ENCODE data around the gene TMEM225. TPM values are rescaled to one million over a fixed set of nuclear protein-coding genes. Genes with fewer than 3 reads are reported as not detected.

The TMEM225 gene
- total and polyA plus RNA-seq, 9 of the 15 experiments (the other 6 are each of a cell fraction or from before 2014, with no cell fraction given) = not detected

DNA sequence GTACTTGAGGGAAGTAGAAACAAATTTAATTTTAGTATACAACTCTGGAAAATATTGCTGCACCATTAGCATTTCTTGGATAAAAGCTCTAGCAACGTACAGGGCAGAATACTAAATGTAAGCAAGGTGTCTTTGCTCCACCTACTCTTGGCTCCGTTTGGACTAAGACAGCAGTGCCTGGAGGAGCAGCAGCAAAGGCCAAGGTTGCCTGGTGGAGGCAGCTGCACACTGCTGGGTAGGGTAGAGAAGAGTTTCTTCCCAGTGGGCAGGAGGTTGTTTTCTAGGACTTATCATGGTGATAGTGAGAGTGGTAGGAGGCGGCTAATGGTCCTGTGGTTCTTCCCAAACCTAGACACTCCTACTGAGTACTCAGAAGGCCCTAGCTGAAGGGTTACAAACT lies 14.3 kb upstream of the TMEM225 start (continued):
- TF ChIP-seq CBX8 (IDR thresholded peaks at IDR 0.05; ENCODE audit: borderline replicate concordance, extremely low read depth, low read depth, low read length, poor library complexity, severe bottlenecking) = no peak
- TF ChIP-seq ELK3 (CRISPR knock-in tag; IDR thresholded peaks at IDR 0.05) = no peak
- no peak for TF ChIP-seq CHCHD3 (CRISPR knock-in tag; IDR thresholded peaks at IDR 0.05)
- TF ChIP-seq ETV5 (CRISPR knock-in tag; IDR thresholded peaks at IDR 0.05; ENCODE audit: low read depth) = no peak

DNA sequence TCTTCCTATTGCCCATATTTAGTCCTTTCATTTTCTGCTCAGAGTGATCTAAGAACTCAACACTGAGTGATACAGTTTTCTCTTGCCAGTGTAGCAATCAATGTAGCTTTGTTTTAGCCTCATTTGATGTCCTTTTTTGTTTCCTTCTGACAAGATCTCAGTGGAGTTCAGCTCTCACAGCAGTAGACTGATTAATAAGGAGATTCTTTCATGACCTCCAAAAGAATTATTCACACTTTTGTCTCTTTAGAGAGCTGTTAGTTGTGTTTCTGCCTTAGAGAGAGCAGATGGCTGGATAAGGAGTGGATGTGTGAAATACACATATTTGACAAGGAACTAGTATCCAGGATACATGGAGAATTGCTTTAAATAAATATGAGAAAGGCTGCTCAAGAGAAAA lies 6.6 kb upstream of the TMEM225 start:
- Histone ChIP-seq H3K4me1 (replicated peaks in 1 of 2; ENCODE audit: control insufficient read depth in 2 of 2, insufficient read depth in 2 of 2, low read length in 2 of 2) (no peaks in the 10 kb centered on the region), H3K27me3 (ENCODE audit: control insufficient read depth in 2 of 2, insufficient read depth in 2 of 2, low read length in 2 of 2) (no peaks in the 10 kb centered on the region), H3K4me2 (ENCODE audit: insufficient read depth, low read length) (no peak overlapping the region), H3K4me3 (no peak overlapping the region), H3K79me2 (ENCODE audit: control insufficient read depth, insufficient read depth, low read length) (no peaks in the 10 kb centered on the region), H4K20me1 (replicated peaks; ENCODE audit: control insufficient read depth, insufficient read depth, low read length) (no peaks in the 10 kb centered on the region), H3K9me1 (ENCODE audit: control insufficient read depth, insufficient read depth, low read length) (no peaks in the 10 kb centered on the region), H3K27ac (ENCODE audit: extremely low read depth, low read depth, low read length) (no peak overlapping the region), H3K9me3 (replicated peaks; ENCODE audit: control insufficient read depth, insufficient read depth, low read depth, low read length) (no peaks in the 10 kb centered on the region), H2AFZ (ENCODE audit: low read depth, low read length) (no peak overlapping the region), H3K36me3 (ENCODE audit: control insufficient read depth, insufficient read depth, low read length) (no peaks in the 10 kb centered on the region), H3K9ac (ENCODE audit: insufficient read depth in 1 of 2, low read depth in 2 of 2, low read length in 2 of 2) (no peak overlapping the region)
- POLR2A ChIA-PET = no interaction called here
- TF ChIP-seq SRSF7 (optimal IDR thresholded peaks at IDR 0.05; ENCODE audit: low read depth, low read length) (no peak), NONO (IDR thresholded peaks at IDR 0.05; ENCODE audit: low read depth in 2 of 2, low read length in 1 of 2) (no peak), TOE1 (IDR thresholded peaks at IDR 0.05; ENCODE audit: borderline replicate concordance) (no peak), TOE1 (CRISPR knock-in tag; IDR thresholded peaks at IDR 0.05; ENCODE audit: borderline replicate concordance, low read depth) (no peak), GATAD2B (IDR thresholded peaks at IDR 0.05; ENCODE audit: borderline replicate concordance) (no peak)
- TF ChIP-seq, protein P1, sequence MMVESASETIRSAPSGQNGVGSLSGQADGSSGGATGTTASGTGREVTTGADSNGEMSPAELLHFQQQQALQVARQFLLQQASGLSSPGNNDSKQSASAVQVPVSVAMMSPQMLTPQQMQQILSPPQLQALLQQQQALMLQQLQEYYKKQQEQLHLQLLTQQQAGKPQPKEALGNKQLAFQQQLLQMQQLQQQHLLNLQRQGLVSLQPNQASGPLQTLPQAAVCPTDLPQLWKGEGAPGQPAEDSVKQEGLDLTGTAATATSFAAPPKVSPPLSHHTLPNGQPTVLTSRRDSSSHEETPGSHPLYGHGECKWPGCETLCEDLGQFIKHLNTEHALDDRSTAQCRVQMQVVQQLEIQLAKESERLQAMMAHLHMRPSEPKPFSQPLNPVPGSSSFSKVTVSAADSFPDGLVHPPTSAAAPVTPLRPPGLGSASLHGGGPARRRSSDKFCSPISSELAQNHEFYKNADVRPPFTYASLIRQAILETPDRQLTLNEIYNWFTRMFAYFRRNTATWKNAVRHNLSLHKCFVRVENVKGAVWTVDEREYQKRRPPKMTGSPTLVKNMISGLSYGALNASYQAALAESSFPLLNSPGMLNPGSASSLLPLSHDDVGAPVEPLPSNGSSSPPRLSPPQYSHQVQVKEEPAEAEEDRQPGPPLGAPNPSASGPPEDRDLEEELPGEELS (CRISPR knock-in tag; IDR thresholded peaks at IDR 0.05; ENCODE audit: borderline replicate concordance) = no peak
- in situ Hi-C loops (cut with MboI) = no loop called here
- ATAC-seq = no peak
- intact Hi-C loops (cut with micrococcal nuclease) = no loop called here
- no TSS peak for BruUV-seq (replicated peaks)
- CTCF ChIA-PET (ENCODE audit: low intra/inter-chr PET ratio) = no interaction called here
- FAIRE-seq = no peak
- no peak for DNase-seq (ENCODE audit: extremely low read depth in 1 of 4, low spot score in 3 of 4)
